ENCODE measurements around the gene CAPN8. TPM values are rescaled to one million over a fixed set of nuclear protein-coding genes. Genes with fewer than 3 reads are reported as not detected.

The CAPN8 gene
- total and polyA plus RNA-seq, 4 donors = 0.08 to 0.16 TPM; not detected in 2

- 86% methylated on average over 7 of the region's 7 CpGs for WGBS
- no peak overlapping the region for H3K9ac ChIP-seq (ENCODE audit: low read depth in 1 of 2, low read length in 2 of 2)
- no peak overlapping the region for H3K4me3 ChIP-seq (ENCODE audit: low read depth in 1 of 3, low read length in 3 of 3)
- H3K36me3 ChIP-seq (ENCODE audit: control insufficient read depth in 4 of 4, insufficient read depth in 3 of 4, low read depth in 1 of 4, low read length in 3 of 4) = no peaks in the 10 kb centered on the region
- H3K9me3 ChIP-seq (ENCODE audit: control insufficient read depth in 4 of 4, low read length in 3 of 4) = no peaks in the 10 kb centered on the region
- no peaks in the 10 kb centered on the region for H3K4me1 ChIP-seq (ENCODE audit: control insufficient read depth in 4 of 4, insufficient read depth in 4 of 4, low read length in 3 of 4)
- DNase-seq (ENCODE audit: low spot score) = no peak
- TF ChIP-seq RXRA (IDR thresholded peaks at IDR 0.05) = no peak
- TF ChIP-seq HNF4G (IDR thresholded peaks at IDR 0.05) = no peak
- no peak for TF ChIP-seq TAF1 (conservative IDR thresholded peaks at IDR 0.05)
- no peak for TF ChIP-seq FOXA2 (IDR thresholded peaks at IDR 0.05)
- no peak for TF ChIP-seq GABPA (IDR thresholded peaks at IDR 0.05 in 1 of 2, conservative IDR thresholded peaks at IDR 0.05 in 1 of 2)
- no peak for TF ChIP-seq FOXA1 (IDR thresholded peaks at IDR 0.05)
- TF ChIP-seq NR2F2 (IDR thresholded peaks at IDR 0.05) = no peak
- TF ChIP-seq HNF4A (conservative IDR thresholded peaks at IDR 0.05) = no peak
- no peak for TF ChIP-seq ZBTB33 (IDR thresholded peaks at IDR 0.05)
- TF ChIP-seq RAD21 (IDR thresholded peaks at IDR 0.05) = no peak
- no peak for TF ChIP-seq YY1 (IDR thresholded peaks at IDR 0.05)
- TF ChIP-seq MAX (IDR thresholded peaks at IDR 0.05) = no peak
- no peak for TF ChIP-seq REST (IDR thresholded peaks at IDR 0.05)
- no peak for TF ChIP-seq ATF3 (IDR thresholded peaks at IDR 0.05)
- TF ChIP-seq JUND (IDR thresholded peaks at IDR 0.05) = no peak
- TF ChIP-seq EGR1 (IDR thresholded peaks at IDR 0.05; ENCODE audit: low read depth in 2 of 2) = no peak
- TF ChIP-seq SP1 (IDR thresholded peaks at IDR 0.05) = no peak
- TF ChIP-seq CTCF (IDR thresholded peaks at IDR 0.05; ENCODE audit: low read depth, low read length, missing input control) = no peak
- peaks cover 0 to 4% (median 0%) of the 10 kb centered on the region in 4 donors for H3K27me3 ChIP-seq (ENCODE audit: control insufficient read depth in 4 of 4, insufficient read depth in 4 of 4, low read length in 3 of 4)
- no peak overlapping the region for H3K27ac ChIP-seq (ENCODE audit: low read depth in 1 of 2, low read length in 2 of 2)
Observed at GRCh38 chr1:223538981-223539380, 126.5 kb downstream of the CAPN8 start.
